Measurements from ENCODE around the gene VDAC1. TPM values are rescaled to one million over a fixed set of nuclear protein-coding genes. Genes with fewer than 3 reads are reported as not detected.
A peak's percentile ranks its signal among the peaks of the same experiment; 100 is the strongest.

The VDAC1 gene
- total RNA-seq, 2 experiments from 2014 or later = 157 to 247 TPM

GRCh38 chr5:133962131-133962530 lies 42.6 kb downstream of the VDAC1 start:
- H3K27ac ChIP-seq (ENCODE audit: low read depth, low read length, poor library complexity, severe bottlenecking) = no peak overlapping the region
- H3K36me3 ChIP-seq (ENCODE audit: insufficient read depth, low read length) = peaks cover 35% of the 10 kb centered on the region
- H2AFZ ChIP-seq (ENCODE audit: low read length) = no peak overlapping the region
- DNase-seq (ENCODE audit: low spot score) = no peak
- 0 out of 2 replicates have a peak, but pooled peaks cover 8% of the 10 kb centered on the region for H4K20me1 ChIP-seq (ENCODE audit: insufficient read depth, low read length)
- H3K4me1 ChIP-seq (ENCODE audit: insufficient read depth, low read length, poor library complexity, severe bottlenecking) = peaks cover 18% of the 10 kb centered on the region
- no peak overlapping the region for H3K4me2 ChIP-seq (ENCODE audit: low read length)
- POLR2A ChIA-PET = interaction anchor here (0.6 to 1.7 kb wide), 7 partner anchors 10 to 1013 kb away, joined by 3 to 9 read pairs (median 4); no protein-coding TSS in a partner anchor
- no TSS peak for BruUV-seq (replicated peaks)
- 0 out of 2 replicates have a peak, but pooled peaks cover 4% of the 10 kb centered on the region for H3K9me3 ChIP-seq (ENCODE audit: low read length)
- CTCF ChIA-PET (ENCODE audit: unreplicated experiment) = no interaction called here
- TF ChIP-seq EZH2phosphoT487 (IDR thresholded peaks at IDR 0.05; ENCODE audit: borderline replicate concordance, low read depth, low read length) (no peak), CTCF (conservative IDR thresholded peaks at IDR 0.05; ENCODE audit: low read length) (no peak)
- intact Hi-C loops (cut with micrococcal nuclease; ENCODE audit: unreplicated experiment) = no loop called here
- H3K4me3 ChIP-seq (ENCODE audit: low read depth, low read length, poor library complexity, severe bottlenecking) = no peak overlapping the region
- H3K9me2 ChIP-seq (ENCODE audit: insufficient read depth, low read length) = no peaks in the 10 kb centered on the region
- H3K79me2 ChIP-seq (ENCODE audit: insufficient read depth, low read depth, low read length) = peaks cover 43% of the 10 kb centered on the region; the same call in 1 of the 2 replicates

GRCh38 chr5:133959643-133960042 lies 45.1 kb downstream of the VDAC1 start:
- Histone ChIP-seq H3K36me3 (ENCODE audit: insufficient read depth, low read length) (peaks cover 57% of the 10 kb centered on the region), H3K4me3 (ENCODE audit: low read depth, low read length, poor library complexity, severe bottlenecking) (no peak overlapping the region), H3K9me2 (ENCODE audit: insufficient read depth, low read length) (no peaks in the 10 kb centered on the region), H3K79me2 (ENCODE audit: insufficient read depth, low read depth, low read length) (peaks cover 25% of the 10 kb centered on the region; the same call in 1 of the 2 replicates), H4K20me1 (ENCODE audit: insufficient read depth, low read length) (0 out of 2 replicates have a peak, but pooled peaks cover 8% of the 10 kb centered on the region), H3K4me2 (ENCODE audit: low read length) (no peak overlapping the region), H3K27ac (ENCODE audit: low read depth, low read length, poor library complexity, severe bottlenecking) (no peak overlapping the region), H2AFZ (ENCODE audit: low read length) (no peak overlapping the region), H3K9me3 (ENCODE audit: low read length) (0 out of 2 replicates have a peak, but pooled peaks cover 4% of the 10 kb centered on the region), H3K4me1 (ENCODE audit: insufficient read depth, low read length, poor library complexity, severe bottlenecking) (peaks cover 14% of the 10 kb centered on the region)
- intact Hi-C loops (cut with micrococcal nuclease; ENCODE audit: unreplicated experiment) = no loop called here
- no TSS peak for BruUV-seq (replicated peaks)
- DNase-seq (ENCODE audit: low spot score) = no peak
- TF ChIP-seq CTCF (conservative IDR thresholded peaks at IDR 0.05; ENCODE audit: low read length) = no peak
- no peak for TF ChIP-seq EZH2phosphoT487 (IDR thresholded peaks at IDR 0.05; ENCODE audit: borderline replicate concordance, low read depth, low read length)
- POLR2A ChIA-PET = no interaction called here
- CTCF ChIA-PET (ENCODE audit: unreplicated experiment) = no interaction called here

- TF ChIP-seq EZH2phosphoT487 (IDR thresholded peaks at IDR 0.05; ENCODE audit: borderline replicate concordance, low read depth, low read length) (no peak), CTCF (conservative IDR thresholded peaks at IDR 0.05; ENCODE audit: low read length) (no peak)
- CTCF ChIA-PET (ENCODE audit: unreplicated experiment) = no interaction called here
- BruUV-seq (replicated peaks) = no TSS peak
- H3K27ac ChIP-seq (ENCODE audit: low read depth, low read length, poor library complexity, severe bottlenecking) = peak overlapping the region; percentile 47
- no peaks in the 10 kb centered on the region for H3K9me2 ChIP-seq (ENCODE audit: insufficient read depth, low read length)
- H3K79me2 ChIP-seq (ENCODE audit: insufficient read depth, low read depth, low read length) = peaks cover 13% of the 10 kb centered on the region; the same call in 1 of the 2 replicates
- POLR2A ChIA-PET = interaction anchor here (0.6 to 1.3 kb wide), 5 partner anchors 9 to 1449 kb away, joined by 3 to 5 read pairs (median 4); no protein-coding TSS in a partner anchor
- 0 out of 2 replicates have a peak, but pooled peaks cover 4% of the 10 kb centered on the region for H4K20me1 ChIP-seq (ENCODE audit: insufficient read depth, low read length)
- H3K9me3 ChIP-seq (ENCODE audit: low read length) = no peaks in the 10 kb centered on the region
- no peak overlapping the region for H3K4me3 ChIP-seq (ENCODE audit: low read depth, low read length, poor library complexity, severe bottlenecking)
- intact Hi-C loops (cut with micrococcal nuclease; ENCODE audit: unreplicated experiment) = no loop called here
- H3K4me1 ChIP-seq (ENCODE audit: insufficient read depth, low read length, poor library complexity, severe bottlenecking) = peaks cover 14% of the 10 kb centered on the region
- H2AFZ ChIP-seq (ENCODE audit: low read length) = no peak overlapping the region
- H3K36me3 ChIP-seq (ENCODE audit: insufficient read depth, low read length) = peaks cover 58% of the 10 kb centered on the region
- peak overlapping the region; percentile 43 for H3K4me2 ChIP-seq (ENCODE audit: low read length)
- DNase-seq (ENCODE audit: low spot score) = no peak
These were observed 47.2 kb downstream of the VDAC1 start for GRCh38 chr5:133957591-133957990.

Data from OCI-LY7 (cell line).